ENCODE results near the gene ARID1A.

ARID1A gene

GRCh38 chr1:26788515-26788785 lies 92.6 kb downstream of the ARID1A start:
- in situ Hi-C loops (cut with HindIII; ENCODE audit: low sequenced_read_pairs) = loop anchor here (5.0 kb wide), 3 partner anchors 76 to 186 kb away; no protein-coding TSS in a partner anchor
- TF ChIP-seq CTCF (IDR thresholded peaks at IDR 0.05; ENCODE audit: low read depth, low read length, missing control alignments) = no peak

GRCh38 chr1:26788836-26789611 lies 93.2 kb downstream of the ARID1A start:
- DNase-seq (ENCODE audit: low read depth) = peak; percentile 74
- in situ Hi-C loops (cut with HindIII; ENCODE audit: low sequenced_read_pairs) = loop anchor here (5.0 kb wide), 3 partner anchors 77 to 187 kb away; no protein-coding TSS in a partner anchor
- H3K4me3 ChIP-seq (ENCODE audit: low read depth, low read length) = peak overlapping the region; percentile 62
- peak; percentile 96 for TF ChIP-seq CTCF (IDR thresholded peaks at IDR 0.05; ENCODE audit: low read depth, low read length, missing control alignments)

More at GRCh38 chr1:26788515-26788785, 92.6 kb downstream of the ARID1A start:
- no peak for DNase-seq (ENCODE audit: low read depth)
- peak overlapping the region; percentile 62 for H3K4me3 ChIP-seq (ENCODE audit: low read depth, low read length)

- H3K4me3 ChIP-seq (ENCODE audit: low read depth, low read length) = no peak overlapping the region
- in situ Hi-C loops (cut with HindIII; ENCODE audit: low sequenced_read_pairs) = loop anchor here (5.0 kb wide), 3 partner anchors 77 to 187 kb away; no protein-coding TSS in a partner anchor
- no peak for DNase-seq (ENCODE audit: low read depth)
- TF ChIP-seq CTCF (IDR thresholded peaks at IDR 0.05; ENCODE audit: low read depth, low read length, missing control alignments) = no peak
Measured at GRCh38 chr1:26789612-26789865, 93.7 kb downstream of the ARID1A start.

- no peak for TF ChIP-seq CTCF (IDR thresholded peaks at IDR 0.05; ENCODE audit: low read depth, low read length, missing control alignments)
Measured at GRCh38 chr1:26789931-26790330, 94.1 kb downstream of the ARID1A start.

GRCh38 chr1:26790551-26790953 lies 94.7 kb downstream of the ARID1A start:
- in situ Hi-C loops (cut with HindIII; ENCODE audit: low sequenced_read_pairs) = loop anchor here (5.0 kb wide), 1 partner anchor 42 kb away; no protein-coding TSS in a partner anchor
- no peak for TF ChIP-seq CTCF (IDR thresholded peaks at IDR 0.05; ENCODE audit: low read depth, low read length, missing control alignments)
- no peak for DNase-seq (ENCODE audit: low read depth)
- no peak overlapping the region for H3K4me3 ChIP-seq (ENCODE audit: low read depth, low read length)

More at GRCh38 chr1:26789931-26790330, 94.1 kb downstream of the ARID1A start:
- peak; percentile 58 for DNase-seq (ENCODE audit: low read depth)
- H3K4me3 ChIP-seq (ENCODE audit: low read depth, low read length) = no peak overlapping the region
- in situ Hi-C loops (cut with HindIII; ENCODE audit: low sequenced_read_pairs) = loop anchor here (5.0 kb wide), 4 partner anchors 42 to 188 kb away; no protein-coding TSS in a partner anchor

- no peak for TF ChIP-seq CTCF (IDR thresholded peaks at IDR 0.05; ENCODE audit: low read depth, low read length, missing control alignments)
Measured at GRCh38 chr1:26791148-26791547, 95.3 kb downstream of the ARID1A start.

More at GRCh38 chr1:26791148-26791547, 95.3 kb downstream of the ARID1A start:
- no peak for DNase-seq (ENCODE audit: low read depth)
- H3K4me3 ChIP-seq (ENCODE audit: low read depth, low read length) = no peak overlapping the region
- in situ Hi-C loops (cut with HindIII; ENCODE audit: low sequenced_read_pairs) = loop anchor here (5.0 kb wide), 1 partner anchor 41 kb away; no protein-coding TSS in a partner anchor
